ENCODE results near the gene FAM193A. TPM values are rescaled to one million over a fixed set of nuclear protein-coding genes. Genes with fewer than 3 reads are reported as not detected.

The FAM193A gene
- total RNA-seq, 1 donor from 2014 or later = 30.9 TPM

GRCh38 chr4:2702770-2703169, 166.3 kb downstream of the FAM193A start:
- intact Hi-C loops (cut with DNase I) = no loop called here
- DNase-seq (ENCODE audit: low spot score in 2 of 2) = no peak
- Histone ChIP-seq H3K9me3 (no peaks in the 10 kb centered on the region), H3K4me1 (no peaks in the 10 kb centered on the region), H3K4me3 (no peak overlapping the region), H3K27me3 (no peaks in the 10 kb centered on the region), H3K36me3 (peaks cover 63 to 69% of the 10 kb centered on the region in 2 donors), H3K27ac (no peak overlapping the region)
- no peak for TF ChIP-seq CTCF (IDR thresholded peaks at IDR 0.05)

- Histone ChIP-seq H3K4me1 (peaks cover 2 to 4% of the 10 kb centered on the region in 2 donors), H3K27me3 (no peaks in the 10 kb centered on the region), H3K27ac (no peak overlapping the region), H3K9me3 (no peaks in the 10 kb centered on the region), H3K36me3 (peaks cover 12 to 26% of the 10 kb centered on the region in 2 donors), H3K4me3 (no peak overlapping the region)
- DNase-seq (ENCODE audit: low spot score in 2 of 2) = no peak
- intact Hi-C loops (cut with DNase I) = no loop called here
- TF ChIP-seq CTCF (IDR thresholded peaks at IDR 0.05) = no peak
Observed at GRCh38 chr4:2712261-2712842, 175.9 kb downstream of the FAM193A start.

- DNase-seq (ENCODE audit: low spot score in 2 of 2) = no peak
- no peak for TF ChIP-seq CTCF (IDR thresholded peaks at IDR 0.05)
- Histone ChIP-seq H3K9me3 (no peaks in the 10 kb centered on the region), H3K4me1 (peaks cover 2 to 4% of the 10 kb centered on the region in 2 donors), H3K27ac (peak overlapping the region; percentile 6 to 24), H3K27me3 (no peaks in the 10 kb centered on the region), H3K4me3 (no peak overlapping the region), H3K36me3 (peaks cover 15 to 24% of the 10 kb centered on the region in 2 donors)
- intact Hi-C loops (cut with DNase I) = no loop called here
Observed at GRCh38 chr4:2713337-2713736, 176.9 kb downstream of the FAM193A start.

GRCh38 chr4:2714061-2714770, 177.8 kb downstream of the FAM193A start:
- H3K9me3 ChIP-seq = no peaks in the 10 kb centered on the region
- intact Hi-C loops (cut with DNase I) = no loop called here
- no peaks in the 10 kb centered on the region for H3K27me3 ChIP-seq
- peak in 1 of 2 donors; percentile 62 for DNase-seq (ENCODE audit: low spot score in 2 of 2)
- peak overlapping the region; percentile 4 to 6 for H3K27ac ChIP-seq
- peaks cover 16 to 31% of the 10 kb centered on the region in 2 donors for H3K36me3 ChIP-seq
- TF ChIP-seq CTCF (IDR thresholded peaks at IDR 0.05) = no peak
- peaks cover 2 to 4% of the 10 kb centered on the region in 2 donors for H3K4me1 ChIP-seq
- no peak overlapping the region for H3K4me3 ChIP-seq

- peaks cover 2 to 4% of the 10 kb centered on the region in 2 donors for H3K4me1 ChIP-seq
- no peaks in the 10 kb centered on the region for H3K27me3 ChIP-seq
- H3K27ac ChIP-seq = peak overlapping the region; percentile 4 to 6
- DNase-seq (ENCODE audit: low spot score in 2 of 2) = peak in 1 of 2 donors; percentile 5
- TF ChIP-seq CTCF (IDR thresholded peaks at IDR 0.05) = no peak
- H3K36me3 ChIP-seq = peaks cover 21 to 35% of the 10 kb centered on the region in 2 donors
- no peak overlapping the region for H3K4me3 ChIP-seq
- no peaks in the 10 kb centered on the region for H3K9me3 ChIP-seq
- intact Hi-C loops (cut with DNase I) = no loop called here
Observed at GRCh38 chr4:2714918-2715317, 178.5 kb downstream of the FAM193A start.
